ENCODE results near the gene JAK2.
"Not testable (repeated sequence)": the region's sequence is repeated elsewhere in the genome, so short reads cannot be mapped to it uniquely, and the experiment has no call there.

JAK2 gene

GRCh38 chr9:5043381-5043780, 58.3 kb downstream of the JAK2 start:
- no peak for DNase-seq

GRCh38 chr9:5044160-5044559, 59.1 kb downstream of the JAK2 start:
- DNase-seq: no peak

GRCh38 chr9:5052838-5053237, 67.8 kb downstream of the JAK2 start:
- no peak for DNase-seq

GRCh38 chr9:5062631-5063030, 77.6 kb downstream of the JAK2 start:
- DNase-seq: no peak

- DNase-seq: no peak
Measured at GRCh38 chr9:5072871-5073270, 87.8 kb downstream of the JAK2 start.

- no peak for DNase-seq
Measured at GRCh38 chr9:5073701-5074100, 88.6 kb downstream of the JAK2 start.

GRCh38 chr9:5085993-5086392, 100.9 kb downstream of the JAK2 start:
- no peak for DNase-seq

GRCh38 chr9:5089737-5090136, 104.7 kb downstream of the JAK2 start:
- DNase-seq: no peak

GRCh38 chr9:5095795-5096194, 110.7 kb downstream of the JAK2 start:
- no peak for DNase-seq

- DNase-seq: no peak
Measured at GRCh38 chr9:5099466-5099865, 114.4 kb downstream of the JAK2 start.

GRCh38 chr9:5101127-5101526, 116.1 kb downstream of the JAK2 start:
- not testable (repeated sequence) for DNase-seq

- DNase-seq: not testable (repeated sequence)
Measured at GRCh38 chr9:5106517-5106916, 121.4 kb downstream of the JAK2 start.

GRCh38 chr9:5110867-5111681, 126.0 kb downstream of the JAK2 start:
- no peak for DNase-seq

GRCh38 chr9:5111696-5112095, 126.6 kb downstream of the JAK2 start:
- DNase-seq: no peak

- no peak for DNase-seq
Measured at GRCh38 chr9:5112109-5112592, 127.1 kb downstream of the JAK2 start.

- DNase-seq: no peak
Measured at GRCh38 chr9:5112646-5113045, 127.6 kb downstream of the JAK2 start.

- no peak for DNase-seq
Measured at GRCh38 chr9:5113523-5113922, 128.5 kb downstream of the JAK2 start.

GRCh38 chr9:5113994-5114748, 129.1 kb downstream of the JAK2 start:
- no peak for DNase-seq

- DNase-seq: no peak
Measured at GRCh38 chr9:5122116-5122515, 137.0 kb downstream of the JAK2 start.

- DNase-seq: no peak
Measured at GRCh38 chr9:5122516-5122915, 137.4 kb downstream of the JAK2 start.

- no peak for DNase-seq
Measured at GRCh38 chr9:5140151-5140550, 155.1 kb downstream of the JAK2 start.

GRCh38 chr9:5144217-5144616, 159.1 kb downstream of the JAK2 start:
- no peak for DNase-seq

GRCh38 chr9:5146241-5146640, 161.2 kb downstream of the JAK2 start:
- no peak for DNase-seq
